HCT116 (cell line): Measurements from ENCODE around the gene PIGL. TPM values are rescaled to one million over a fixed set of nuclear protein-coding genes. Genes with fewer than 3 reads are reported as not detected.

Experiments
- ATAC-seq: fragments of 200-7000 bp; cut with Tn5 transposase; 2 replicates; pipeline ENCODE4 v1.9.1; 2020; ENCODE audit warnings: mild to moderate bottlenecking, moderate library complexity
- BruUV-seq: library from RNA; stranded (reverse); fragments of 400-500 nt; replicated peaks from 2 replicates; lab custom pipeline; 2021; lab: Mats Ljungman, UMichigan
- CTCF ChIA-PET: fragments of 300-600 bp; sonication (Branson Sonifier 250); formaldehyde crosslinking; loops from one replicate; lab custom pipeline; 2021; ENCODE audit warnings: antibody characterized with exemption; lab: Charles Lee
- POLR2A ChIA-PET: fragments of 300-600, 350-600 bp; sonication (Branson Sonifier 250); formaldehyde crosslinking; loops from one replicate; lab custom pipeline; 2021; ENCODE audit warnings: antibody characterized with exemption; lab: Charles Lee
- RAD21 ChIA-PET, 2 experiments: fragments of 300-600 bp; sonication (Branson Sonifier 250); formaldehyde crosslinking; loops; one replicate each; lab custom pipeline; 2023; ENCODE audit warnings: low total read pairs in 2 of 2; ENCODE audit not compliant: uncharacterized antibody in 2 of 2, unreplicated experiment in 2 of 2, low non-redundant PET in 1 of 2; lab: Charles Lee
- DNase-seq: peaks from one replicate; pipeline ENCODE4 v3.0.0-alpha.2; 2010; ENCODE audit warnings: low read depth, low spot score
- H2AFZ ChIP-seq: fragments of 200-600 bp; shearing (Covaris generic), sonication (generic); 2 replicates; pipeline ENCODE4 v1.6.1; 2017; ENCODE audit warnings: low read depth, mixed run types, mixed read lengths, antibody characterized with exemption, low read length; ENCODE audit not compliant: poor library complexity, severe bottlenecking
- H3K27ac ChIP-seq: 2 replicates; pipeline ENCODE4 v1.5.1; 2012; ENCODE audit warnings: low read depth, low read length
- H3K27me3 ChIP-seq: fragments of 200-600 bp; sonication (generic); 2 replicates; pipeline ENCODE4 v1.6.1; 2016; ENCODE audit warnings: mixed run types, low read length, mixed read lengths; ENCODE audit not compliant: insufficient read depth
- H3K36me3 ChIP-seq, 2 experiments: fragments of 200-500 bp in 1 of 2; fragments of 200-600 bp in 1 of 2; sonication (Bioruptor generic) in 1 of 2; sonication (generic) in 1 of 2; 2 replicates each; pipeline versions ENCODE4 v1.5.1 to v1.6.1; 2014 to 2016; ENCODE audit warnings: low read length in 2 of 2, inconsistent platforms in 1 of 2, mixed read lengths in 1 of 2, mixed run types in 1 of 2; ENCODE audit not compliant: insufficient read depth in 2 of 2, control insufficient read depth in 1 of 2
- H3K4me1 ChIP-seq, 2 experiments: fragments of 200-600 bp in 1 of 2; sonication (generic) in 1 of 2; 2 replicates each; pipeline versions ENCODE4 v1.5.1 to v1.6.1; 2012 to 2017; ENCODE audit warnings: low read length in 2 of 2, inconsistent platforms in 1 of 2, mild to moderate bottlenecking in 1 of 2, mixed read lengths in 1 of 2, mixed run types in 1 of 2, moderate library complexity in 1 of 2; ENCODE audit not compliant: insufficient read depth in 2 of 2, control insufficient read depth in 1 of 2
- H3K4me2 ChIP-seq: fragments of 200-600 bp; sonication (generic); 2 replicates; pipeline ENCODE4 v1.6.1; 2017; ENCODE audit warnings: mixed run types, low read length, mixed read lengths
- H3K4me3 ChIP-seq, 2 experiments: fragments of 200-600 bp in 1 of 2; sonication (generic) in 1 of 2; replicated peaks in 1 of 2; 2 replicates each; pipeline ENCODE4 v1.5.1; 2011 to 2016; ENCODE audit warnings: low read length in 2 of 2, control low read depth in 1 of 2, low read depth in 1 of 2, mild to moderate bottlenecking in 1 of 2, mixed read lengths in 1 of 2, mixed run types in 1 of 2
- H3K79me2 ChIP-seq: fragments of 200-600 bp; sonication (generic); 2 replicates; pipeline ENCODE4 v1.6.1; 2017; ENCODE audit warnings: mild to moderate bottlenecking, mixed run types, low read length, moderate library complexity, mixed read lengths; ENCODE audit not compliant: insufficient read depth
- H3K9ac ChIP-seq: fragments of 200-600 bp; sonication (generic); 2 replicates; pipeline ENCODE4 v1.6.1; 2016; ENCODE audit warnings: low read length, mixed read lengths
- H3K9me2 ChIP-seq: fragments of 200-600 bp; sonication (generic), shearing (Covaris generic); 2 replicates; pipeline ENCODE4 v1.6.1; 2017; ENCODE audit warnings: mixed run types, mild to moderate bottlenecking, moderate library complexity; ENCODE audit not compliant: insufficient read depth
- H3K9me3 ChIP-seq, 2 experiments: fragments of 200-500 bp in 1 of 2; fragments of 200-600 bp in 1 of 2; sonication (Bioruptor generic) in 1 of 2; sonication (generic) in 1 of 2; 2 replicates each; pipeline ENCODE4 v1.6.1; 2014 to 2017; ENCODE audit warnings: low read length in 2 of 2, mixed read lengths in 2 of 2, inconsistent platforms in 1 of 2, low read depth in 1 of 2, mild to moderate bottlenecking in 1 of 2, mixed run types in 1 of 2, moderate library complexity in 1 of 2; ENCODE audit not compliant: control insufficient read depth in 1 of 2, insufficient read depth in 1 of 2
- H4K20me1 ChIP-seq: fragments of 200-600 bp; sonication (generic), shearing (Covaris generic); 2 replicates; pipeline ENCODE4 v1.6.1; 2017; ENCODE audit warnings: mixed run types, mild to moderate bottlenecking, moderate library complexity; ENCODE audit not compliant: insufficient read depth
- CEBPB ChIP-seq: IDR thresholded peaks from 2 replicates; pipeline ENCODE4 v1.6.1; 2012; ENCODE audit warnings: low read depth
- EGR1 ChIP-seq: IDR thresholded peaks from 2 replicates; pipeline ENCODE4 v1.6.1; 2012; ENCODE audit warnings: low read depth
- ELF1 ChIP-seq: IDR thresholded peaks from 2 replicates; pipeline ENCODE4 v1.6.1; 2012; ENCODE audit warnings: low read depth, borderline replicate concordance
- EZH2 ChIP-seq: fragments of 200-600 bp; sonication (generic); IDR thresholded peaks from 2 replicates; pipeline ENCODE4 v1.6.1; 2017; ENCODE audit warnings: antibody characterized with exemption, mixed run types
- EZH2phosphoT487 ChIP-seq: fragments of 200-600 bp; IDR thresholded peaks from 2 replicates; pipeline ENCODE4 v1.6.1; 2018; ENCODE audit warnings: antibody characterized with exemption, borderline replicate concordance
- JUND ChIP-seq: IDR thresholded peaks from 2 replicates; pipeline ENCODE4 v1.6.1; 2012
- POLR2A ChIP-seq: IDR thresholded peaks from 2 replicates; pipeline ENCODE4 v1.7.0; 2011; ENCODE audit warnings: borderline replicate concordance; ENCODE audit not compliant: insufficient read depth, insufficient read length; ENCODE audit errors: extremely low read depth
- POLR2AphosphoS5 ChIP-seq: IDR thresholded peaks from 2 replicates; pipeline ENCODE4 v1.6.1; 2011; ENCODE audit warnings: mild to moderate bottlenecking, low read depth, low read length, moderate library complexity
- SIN3A ChIP-seq: IDR thresholded peaks from 2 replicates; pipeline ENCODE4 v1.6.1; 2012; ENCODE audit warnings: low read depth
- SP1 ChIP-seq: IDR thresholded peaks from 2 replicates; pipeline ENCODE4 v1.6.1; 2012; ENCODE audit warnings: low read depth
- SRF ChIP-seq: IDR thresholded peaks from 2 replicates; pipeline ENCODE4 v1.6.1; 2012; ENCODE audit warnings: low read depth
- TCF7L2 ChIP-seq: IDR thresholded peaks from 2 replicates; pipeline ENCODE4 v1.7.0; 2011; ENCODE audit warnings: borderline replicate concordance, inconsistent platforms; ENCODE audit not compliant: insufficient read depth, insufficient read length; ENCODE audit errors: extremely low read depth
- ZFX ChIP-seq: fragments of 450-650 bp; IDR thresholded peaks from 2 replicates; pipeline ENCODE4 v1.6.1; 2017
- intact Hi-C: fragments of 100-400 bp; cut with micrococcal nuclease; formaldehyde crosslinking; loops from 2 replicates; pipeline ENCODE4 v1.10.0; 2022
- total RNA-seq: library from RNA; stranded (reverse); gene quantifications from one replicate; pipeline ENCODE4 v1.2.1, GENCODE V29; 2021; ENCODE audit not compliant: unreplicated experiment
- TF ChIP-seq, protein P1 (sequence below): IDR thresholded peaks from 2 replicates; pipeline ENCODE4 v1.6.1; 2012
- TF ChIP-seq, protein P2 (sequence below): IDR thresholded peaks from 2 replicates; pipeline ENCODE4 v1.6.1; 2012; ENCODE audit warnings: low read depth
- TF ChIP-seq, protein P3 (sequence below): IDR thresholded peaks from 2 replicates; pipeline ENCODE4 v1.6.1; 2011; ENCODE audit warnings: mild to moderate bottlenecking, low read length, moderate library complexity; ENCODE audit not compliant: insufficient replicate concordance; ENCODE audit errors: extremely low read depth

The PIGL gene
- total RNA-seq, 1 experiment from 2014 or later: 36.8 TPM

DNA sequence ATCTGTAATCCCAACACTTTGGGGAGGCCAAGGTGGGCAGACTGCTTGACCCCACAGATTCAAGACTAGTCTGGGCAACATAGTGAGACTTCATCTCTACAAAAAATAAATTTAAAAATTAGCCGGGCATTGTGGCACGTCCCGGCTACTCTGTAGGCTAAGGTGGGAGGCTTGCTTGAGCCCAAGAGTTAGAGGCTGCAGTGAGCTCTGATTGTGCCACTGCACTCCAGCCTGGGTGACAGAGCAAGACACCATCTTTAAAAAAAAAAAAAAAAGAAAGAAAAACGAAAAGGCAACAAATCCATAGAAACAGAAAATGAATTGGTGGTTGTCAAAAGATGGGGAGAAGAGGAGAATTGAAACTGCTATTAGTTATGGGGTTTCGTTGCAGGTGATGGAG is 29.4 kb upstream of the PIGL start:
- ATAC-seq (no peak), DNase-seq (no peak)
- ChIA-PET RAD21 (no interaction called here), POLR2A (no interaction called here), CTCF (no interaction called here)
- H3K9ac ChIP-seq: no peak overlapping the region
- no peaks in the 10 kb centered on the region for H3K9me2 ChIP-seq
- H3K27me3 ChIP-seq: no peaks in the 10 kb centered on the region
- H4K20me1 ChIP-seq: peaks cover 15% of the 10 kb centered on the region; the same call in 1 of the 2 replicates
- no peak for TF ChIP-seq SRF
- no peak for TF ChIP-seq POLR2A
- no peak for TF ChIP-seq EZH2
- TF ChIP-seq SP1: no peak
- H3K4me1 ChIP-seq: peaks cover 0 to 6% of the 10 kb centered on the region in 2 experiments; a peak in 1 of 4 replicates
- no peak overlapping the region for H2AFZ ChIP-seq
- H3K9me3 ChIP-seq: no peaks in the 10 kb centered on the region
- no peak overlapping the region for H3K27ac ChIP-seq
- H3K4me2 ChIP-seq: no peak overlapping the region
- BruUV-seq: no TSS peak
- peaks cover 93% of the 10 kb centered on the region for H3K79me2 ChIP-seq
- H3K36me3 ChIP-seq: 0 out of 4 replicates have a peak, but pooled peaks cover 2 to 3% of the 10 kb centered on the region in 2 experiments
- intact Hi-C loops: no loop called here
- no peak overlapping the region for H3K4me3 ChIP-seq

DNA sequence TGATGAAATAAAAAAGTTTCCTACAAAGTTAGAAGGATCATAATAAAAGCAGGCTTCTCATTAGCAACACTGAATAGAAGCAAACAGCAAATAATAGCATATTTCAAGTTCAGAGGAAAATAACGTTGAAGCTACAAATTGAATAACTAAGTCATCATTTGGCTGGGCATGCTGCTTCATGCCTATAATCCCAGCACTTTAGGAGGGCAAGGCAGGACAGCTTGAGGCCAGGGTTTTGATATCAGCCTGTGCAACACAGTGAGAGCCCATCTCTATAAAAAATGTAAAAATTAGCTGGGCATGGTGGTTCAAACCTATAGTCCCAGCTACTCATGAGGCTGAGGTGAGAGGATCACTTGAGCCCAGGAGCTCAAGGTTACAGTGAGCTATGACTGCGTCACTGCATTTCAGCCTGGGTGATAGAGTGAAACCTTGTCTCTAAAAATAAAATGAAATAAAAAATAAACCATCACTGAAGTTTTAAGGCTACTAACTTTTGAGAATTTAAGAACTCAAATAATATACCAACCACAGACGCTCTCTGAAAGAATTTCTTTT is 27.1 kb upstream of the PIGL start:
- no peak overlapping the region for H3K9ac ChIP-seq
- no peaks in the 10 kb centered on the region for H3K27me3 ChIP-seq
- H3K36me3 ChIP-seq: 0 out of 4 replicates have a peak, but pooled peaks cover 0 to 2% of the 10 kb centered on the region in 2 experiments
- BruUV-seq: no TSS peak
- H3K79me2 ChIP-seq: peaks cover 87% of the 10 kb centered on the region
- H3K27ac ChIP-seq: no peak overlapping the region
- peaks cover 0 to 6% of the 10 kb centered on the region in 2 experiments; a peak in 1 of 4 replicates for H3K4me1 ChIP-seq
- H3K4me2 ChIP-seq: no peak overlapping the region
- H3K9me3 ChIP-seq: no peaks in the 10 kb centered on the region
- peaks cover 10% of the 10 kb centered on the region; the same call in 1 of the 2 replicates for H4K20me1 ChIP-seq
- H3K9me2 ChIP-seq: no peaks in the 10 kb centered on the region
- no peak overlapping the region for H2AFZ ChIP-seq
- DNase-seq (no peak), ATAC-seq (no peak)
- ChIA-PET RAD21 (no interaction called here), CTCF (no interaction called here), POLR2A (no interaction called here)
- H3K4me3 ChIP-seq: no peak overlapping the region
- intact Hi-C loops: no loop called here
- TF ChIP-seq TCF7L2 (no peak), JUND (no peak), EZH2phosphoT487 (no peak), ZFX (no peak), POLR2AphosphoS5 (no peak), EZH2 (no peak), CEBPB (no peak), EGR1 (no peak), SP1 (no peak), ELF1 (no peak), SIN3A (no peak)
- TF ChIP-seq, protein P1, sequence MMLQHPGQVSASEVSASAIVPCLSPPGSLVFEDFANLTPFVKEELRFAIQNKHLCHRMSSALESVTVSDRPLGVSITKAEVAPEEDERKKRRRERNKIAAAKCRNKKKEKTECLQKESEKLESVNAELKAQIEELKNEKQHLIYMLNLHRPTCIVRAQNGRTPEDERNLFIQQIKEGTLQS: no peak
- TF ChIP-seq, protein P2, sequence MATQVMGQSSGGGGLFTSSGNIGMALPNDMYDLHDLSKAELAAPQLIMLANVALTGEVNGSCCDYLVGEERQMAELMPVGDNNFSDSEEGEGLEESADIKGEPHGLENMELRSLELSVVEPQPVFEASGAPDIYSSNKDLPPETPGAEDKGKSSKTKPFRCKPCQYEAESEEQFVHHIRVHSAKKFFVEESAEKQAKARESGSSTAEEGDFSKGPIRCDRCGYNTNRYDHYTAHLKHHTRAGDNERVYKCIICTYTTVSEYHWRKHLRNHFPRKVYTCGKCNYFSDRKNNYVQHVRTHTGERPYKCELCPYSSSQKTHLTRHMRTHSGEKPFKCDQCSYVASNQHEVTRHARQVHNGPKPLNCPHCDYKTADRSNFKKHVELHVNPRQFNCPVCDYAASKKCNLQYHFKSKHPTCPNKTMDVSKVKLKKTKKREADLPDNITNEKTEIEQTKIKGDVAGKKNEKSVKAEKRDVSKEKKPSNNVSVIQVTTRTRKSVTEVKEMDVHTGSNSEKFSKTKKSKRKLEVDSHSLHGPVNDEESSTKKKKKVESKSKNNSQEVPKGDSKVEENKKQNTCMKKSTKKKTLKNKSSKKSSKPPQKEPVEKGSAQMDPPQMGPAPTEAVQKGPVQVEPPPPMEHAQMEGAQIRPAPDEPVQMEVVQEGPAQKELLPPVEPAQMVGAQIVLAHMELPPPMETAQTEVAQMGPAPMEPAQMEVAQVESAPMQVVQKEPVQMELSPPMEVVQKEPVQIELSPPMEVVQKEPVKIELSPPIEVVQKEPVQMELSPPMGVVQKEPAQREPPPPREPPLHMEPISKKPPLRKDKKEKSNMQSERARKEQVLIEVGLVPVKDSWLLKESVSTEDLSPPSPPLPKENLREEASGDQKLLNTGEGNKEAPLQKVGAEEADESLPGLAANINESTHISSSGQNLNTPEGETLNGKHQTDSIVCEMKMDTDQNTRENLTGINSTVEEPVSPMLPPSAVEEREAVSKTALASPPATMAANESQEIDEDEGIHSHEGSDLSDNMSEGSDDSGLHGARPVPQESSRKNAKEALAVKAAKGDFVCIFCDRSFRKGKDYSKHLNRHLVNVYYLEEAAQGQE: no peak
- TF ChIP-seq, protein P3, sequence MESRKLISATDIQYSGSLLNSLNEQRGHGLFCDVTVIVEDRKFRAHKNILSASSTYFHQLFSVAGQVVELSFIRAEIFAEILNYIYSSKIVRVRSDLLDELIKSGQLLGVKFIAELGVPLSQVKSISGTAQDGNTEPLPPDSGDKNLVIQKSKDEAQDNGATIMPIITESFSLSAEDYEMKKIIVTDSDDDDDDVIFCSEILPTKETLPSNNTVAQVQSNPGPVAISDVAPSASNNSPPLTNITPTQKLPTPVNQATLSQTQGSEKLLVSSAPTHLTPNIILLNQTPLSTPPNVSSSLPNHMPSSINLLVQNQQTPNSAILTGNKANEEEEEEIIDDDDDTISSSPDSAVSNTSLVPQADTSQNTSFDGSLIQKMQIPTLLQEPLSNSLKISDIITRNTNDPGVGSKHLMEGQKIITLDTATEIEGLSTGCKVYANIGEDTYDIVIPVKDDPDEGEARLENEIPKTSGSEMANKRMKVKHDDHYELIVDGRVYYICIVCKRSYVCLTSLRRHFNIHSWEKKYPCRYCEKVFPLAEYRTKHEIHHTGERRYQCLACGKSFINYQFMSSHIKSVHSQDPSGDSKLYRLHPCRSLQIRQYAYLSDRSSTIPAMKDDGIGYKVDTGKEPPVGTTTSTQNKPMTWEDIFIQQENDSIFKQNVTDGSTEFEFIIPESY: no peak
